Panc1 (cell line): Measurements from ENCODE around the gene FAM50A. TPM values are rescaled to one million over a fixed set of nuclear protein-coding genes. Genes with fewer than 3 reads are reported as not detected.

Experiments
- ATAC-seq: fragments of 200-7000 bp; cut with Tn5 transposase; 2 replicates; pipeline ENCODE4 v1.9.1; 2020; ENCODE audit warnings: mild to moderate bottlenecking, moderate library complexity
- BruUV-seq: library from RNA; stranded (reverse); fragments of 400-500 nt; replicated peaks from 2 replicates; lab custom pipeline; 2021; lab: Mats Ljungman, UMichigan
- CTCF ChIA-PET: fragments of 300-600 bp; sonication (Branson Sonifier 250); formaldehyde crosslinking; loops from one replicate; lab custom pipeline; 2022; ENCODE audit warnings: antibody characterized with exemption; lab: Charles Lee
- POLR2A ChIA-PET: fragments of 300-600 bp; sonication (Branson Sonifier 250); formaldehyde crosslinking; loops from one replicate; lab custom pipeline; 2022; ENCODE audit warnings: antibody characterized with exemption; lab: Charles Lee
- DNase-seq: peaks from one replicate; pipeline ENCODE4 v3.0.0-alpha.2; 2010; ENCODE audit warnings: low read depth, low spot score
- H3K27ac ChIP-seq: 2 replicates; pipeline ENCODE4 v1.5.1; 2011; ENCODE audit warnings: mild to moderate bottlenecking, low read length, inconsistent platforms
- H3K27me3 ChIP-seq: fragments of 200-500 bp; sonication (Bioruptor generic); 2 replicates; pipeline ENCODE4 v1.6.0; 2014; ENCODE audit warnings: low read length, inconsistent platforms; ENCODE audit not compliant: control insufficient read depth, insufficient read depth
- H3K36me3 ChIP-seq: fragments of 200-500 bp; sonication (Bioruptor generic); 2 replicates; pipeline ENCODE4 v1.5.1; 2014; ENCODE audit warnings: inconsistent platforms, mild to moderate bottlenecking, low read length, moderate library complexity; ENCODE audit not compliant: control insufficient read depth, insufficient read depth
- H3K4me1 ChIP-seq: 2 replicates; pipeline ENCODE4 v1.5.1; 2011; ENCODE audit warnings: inconsistent platforms, mild to moderate bottlenecking, low read length, moderate library complexity; ENCODE audit not compliant: control insufficient read depth, insufficient read depth
- H3K4me3 ChIP-seq, 2 experiments: 2 replicates each; pipeline ENCODE4 v1.5.1; 2011 to 2012; ENCODE audit warnings: low read depth in 2 of 2, low read length in 2 of 2, mild to moderate bottlenecking in 2 of 2, inconsistent platforms in 1 of 2, moderate library complexity in 1 of 2
- H3K9me3 ChIP-seq: fragments of 200-500 bp; sonication (Bioruptor generic); 2 replicates; pipeline ENCODE4 v1.5.1; 2014; ENCODE audit warnings: low read depth, mild to moderate bottlenecking, inconsistent platforms, low read length, moderate library complexity; ENCODE audit not compliant: control insufficient read depth, insufficient read depth
- CTCF ChIP-seq: fragments of 450-650 bp; IDR thresholded peaks from 2 replicates; pipeline ENCODE4 v1.5.1; 2017; ENCODE audit warnings: mild to moderate bottlenecking
- POLR2AphosphoS5 ChIP-seq: IDR thresholded peaks from 2 replicates; pipeline ENCODE4 v1.6.1; 2012; ENCODE audit warnings: mild to moderate bottlenecking, low read depth, low read length, moderate library complexity
- REST ChIP-seq, 2 experiments: IDR thresholded peaks; 2 replicates each; pipeline ENCODE4 v1.6.1; 2011 to 2012; ENCODE audit warnings: low read depth in 2 of 2, control low read depth in 1 of 2, low read length in 1 of 2, mild to moderate bottlenecking in 1 of 2, moderate library complexity in 1 of 2; ENCODE audit not compliant: insufficient read depth in 1 of 2
- SIN3A ChIP-seq: IDR thresholded peaks from 2 replicates; pipeline ENCODE4 v1.6.1; 2012; ENCODE audit warnings: low read depth, mild to moderate bottlenecking, low read length, moderate library complexity, borderline replicate concordance; ENCODE audit not compliant: insufficient read depth
- TCF7L2 ChIP-seq: IDR thresholded peaks from 2 replicates; pipeline ENCODE4 v1.6.1; 2011; ENCODE audit warnings: mild to moderate bottlenecking, low read depth, low read length, inconsistent platforms
- in situ Hi-C: cut with HindIII; loops from 2 replicates; pipeline ENCODE4 v1.10.0; 2016; ENCODE audit warnings: low sequenced_read_pairs, low pct_unique_long_range_greater_than_20kb
- intact Hi-C: fragments of 100-400 bp; cut with micrococcal nuclease; formaldehyde crosslinking; loops from one replicate; pipeline ENCODE4 v1.10.0; 2022; ENCODE audit not compliant: unreplicated experiment
- total RNA-seq: library from RNA; stranded (reverse); gene quantifications from one replicate; pipeline ENCODE4 v1.2.1, GENCODE V29; 2021; ENCODE audit not compliant: unreplicated experiment

The FAM50A gene
- total RNA-seq, 1 experiment from 2014 or later: 225 TPM

- H3K4me3 ChIP-seq: no peak overlapping the region
- no peak for TF ChIP-seq REST (IDR thresholded peaks at IDR 0.05; ENCODE audit: insufficient read depth in 1 of 2, low read depth in 2 of 2, low read length in 1 of 2)
- no peak for TF ChIP-seq TCF7L2
- no peak for TF ChIP-seq SIN3A
- TF ChIP-seq POLR2AphosphoS5: no peak
- no peak for TF ChIP-seq CTCF
- ATAC-seq: no peak
- no TSS peak for BruUV-seq
- in situ Hi-C loops (no loop called here), intact Hi-C loops (no loop called here)
- CTCF ChIA-PET: no interaction called here
- no peaks in the 10 kb centered on the region for H3K9me3 ChIP-seq
- no peak overlapping the region for H3K27ac ChIP-seq
- POLR2A ChIA-PET: interaction anchor here (0.6 kb wide), 1 partner anchor 18 kb away, joined by 5 read pairs; no protein-coding TSS in a partner anchor
- H3K4me1 ChIP-seq: peaks cover 36% of the 10 kb centered on the region
- H3K36me3 ChIP-seq: no peaks in the 10 kb centered on the region
- no peak for DNase-seq
- no peaks in the 10 kb centered on the region for H3K27me3 ChIP-seq
Observed at GRCh38 chrX:154441564-154441963, 2.4 kb upstream of the FAM50A start.

GRCh38 chrX:154441984-154442707, 1.8 kb upstream of the FAM50A start:
- ATAC-seq: no peak
- Histone ChIP-seq H3K27ac (no peak overlapping the region), H3K27me3 (no peaks in the 10 kb centered on the region), H3K36me3 (no peaks in the 10 kb centered on the region), H3K9me3 (no peaks in the 10 kb centered on the region), H3K4me3 (no peak overlapping the region), H3K4me1 (peaks cover 36% of the 10 kb centered on the region)
- TSS peak; percentile 64 for BruUV-seq
- TF ChIP-seq REST (IDR thresholded peaks at IDR 0.05; ENCODE audit: insufficient read depth in 1 of 2, low read depth in 2 of 2, low read length in 1 of 2) (no peak), CTCF (no peak), POLR2AphosphoS5 (no peak), SIN3A (no peak), TCF7L2 (no peak)
- ChIA-PET POLR2A (no interaction called here), CTCF (no interaction called here)
- no peak for DNase-seq
- intact Hi-C loops: no loop called here
- in situ Hi-C loops: no loop called here
